Stimulated activated CD4-positive, alpha-beta T cell treated with anti-CD3 and anti-CD28 coated beads, Interleukin-4, amount 100 ng/mL, for 1 hour (primary cell): ENCODE results near the gene CXCL12.

Experiments used
- DNase-seq: peaks from one replicate; pipeline ENCODE4 v3.0.0-alpha.2; 2020

The CXCL12 gene

GRCh38 chr10:44383749-44384600 lies 922 bp downstream of the CXCL12 start:
- DNase-seq = no peak

DNA sequence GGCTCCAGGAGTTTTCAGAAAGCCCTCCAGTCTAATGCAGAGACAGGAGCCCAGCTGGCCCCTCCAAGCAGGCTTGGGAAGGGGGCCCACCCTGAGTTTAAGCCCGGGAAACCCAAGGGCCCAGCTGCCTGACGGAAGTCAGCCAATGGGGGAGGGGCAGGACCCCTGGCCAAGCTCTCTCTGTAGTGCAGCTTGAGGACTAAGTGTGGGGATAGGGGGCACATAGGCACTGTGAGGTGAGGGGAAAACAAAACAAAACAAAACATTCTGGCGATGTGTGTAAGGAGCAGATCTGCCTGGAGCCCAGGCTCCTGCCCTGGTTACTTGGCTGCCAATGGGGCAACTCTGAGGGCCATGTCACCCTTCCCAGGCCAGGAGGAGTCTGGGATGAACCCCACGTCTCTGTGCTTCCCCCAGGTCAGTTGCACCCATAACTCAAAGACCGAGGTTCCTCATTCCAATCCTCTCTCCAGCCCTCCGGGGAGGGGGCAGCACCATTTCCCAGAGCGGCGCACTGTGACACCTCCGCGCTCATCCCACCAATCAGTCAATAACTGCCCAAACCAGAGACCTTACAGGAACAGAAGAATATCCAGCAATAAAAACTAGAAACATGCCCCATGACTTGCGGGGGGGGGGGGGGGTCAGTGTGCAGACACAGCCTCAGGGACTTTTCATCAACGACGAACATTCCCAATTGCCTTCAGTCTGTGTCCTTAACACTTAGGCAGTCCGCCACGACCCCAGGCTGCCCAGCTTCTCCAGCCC lies 1.7 kb downstream of the CXCL12 start:
- no peak for DNase-seq

- no peak for DNase-seq
These were observed 2.6 kb downstream of the CXCL12 start for GRCh38 chr10:44382131-44382858.

DNA sequence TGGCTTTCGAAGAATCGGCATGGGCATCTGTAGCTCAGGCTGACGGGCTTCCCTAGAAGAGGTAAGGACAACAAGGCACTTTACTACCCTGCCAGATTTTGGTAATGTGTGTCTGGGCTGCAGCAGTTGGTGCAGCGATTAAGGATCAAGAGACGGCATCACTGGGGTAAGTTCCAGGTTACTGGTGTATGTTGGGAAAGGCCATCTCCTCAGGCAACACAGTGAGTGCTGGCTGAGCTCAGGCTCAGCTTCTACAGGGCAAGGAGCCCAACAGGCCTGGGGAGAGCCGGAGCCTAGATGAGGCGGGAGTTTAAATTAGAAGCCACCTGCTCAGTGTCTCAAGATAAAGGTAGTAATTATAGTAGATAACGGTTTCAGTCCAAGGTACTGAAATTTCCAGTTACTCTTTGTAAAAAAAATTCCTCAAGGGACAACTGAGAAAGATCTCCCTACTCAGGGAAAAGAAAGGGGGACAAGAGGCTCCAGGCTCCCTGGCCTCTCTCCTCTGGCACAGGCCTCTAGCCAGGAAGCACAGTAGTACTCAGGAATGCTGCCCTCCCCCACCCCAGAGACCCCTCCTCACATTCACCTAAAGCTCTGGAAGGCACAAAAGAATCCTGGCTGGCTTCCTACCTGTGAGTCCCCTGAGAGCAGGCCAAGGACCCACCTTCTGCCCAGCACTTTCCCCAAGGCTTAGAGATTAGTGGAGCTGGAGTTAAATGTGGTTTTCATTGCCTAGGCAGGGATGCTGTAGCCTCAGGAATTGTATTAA lies 3.9 kb downstream of the CXCL12 start:
- DNase-seq = no peak

DNA sequence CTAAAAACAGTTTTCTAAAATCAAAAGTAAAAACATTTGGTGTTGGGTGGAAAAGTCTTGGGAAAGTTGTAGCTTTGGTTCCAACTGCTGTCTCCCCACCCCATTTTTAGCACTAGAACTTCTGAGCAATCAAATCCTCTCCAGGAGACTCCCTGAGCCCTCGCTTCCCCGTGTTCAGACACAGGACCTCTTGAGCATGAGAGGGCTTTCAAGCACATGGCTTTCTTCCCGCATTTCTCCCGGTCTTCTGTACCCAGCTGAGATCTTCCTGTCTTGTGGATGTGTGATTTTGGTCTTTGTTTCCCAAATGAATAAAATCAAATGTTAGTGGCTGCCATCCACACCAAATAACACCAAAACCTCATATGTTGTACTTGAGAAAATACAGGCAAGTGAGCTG lies 5.0 kb downstream of the CXCL12 start:
- no peak for DNase-seq

DNA sequence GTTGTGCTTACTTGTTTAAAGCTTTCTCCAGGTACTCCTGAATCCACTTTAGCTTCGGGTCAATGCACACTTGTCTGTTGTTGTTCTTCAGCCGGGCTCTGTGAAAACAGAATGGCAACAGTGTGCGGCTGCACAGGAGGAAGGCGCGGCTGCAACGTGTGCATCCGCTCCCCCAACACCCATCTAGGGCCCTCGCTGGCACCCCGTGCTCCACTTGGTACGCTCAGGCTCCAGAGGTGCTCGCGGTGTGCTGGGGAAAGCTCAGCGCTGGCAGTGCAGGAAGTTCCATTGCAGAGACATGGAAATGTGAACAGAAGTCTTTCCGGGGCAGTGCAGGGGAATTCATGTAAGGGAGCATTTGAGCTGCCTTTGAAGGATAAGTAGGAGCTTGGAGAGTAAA lies 6.3 kb downstream of the CXCL12 start:
- no peak for DNase-seq

DNA sequence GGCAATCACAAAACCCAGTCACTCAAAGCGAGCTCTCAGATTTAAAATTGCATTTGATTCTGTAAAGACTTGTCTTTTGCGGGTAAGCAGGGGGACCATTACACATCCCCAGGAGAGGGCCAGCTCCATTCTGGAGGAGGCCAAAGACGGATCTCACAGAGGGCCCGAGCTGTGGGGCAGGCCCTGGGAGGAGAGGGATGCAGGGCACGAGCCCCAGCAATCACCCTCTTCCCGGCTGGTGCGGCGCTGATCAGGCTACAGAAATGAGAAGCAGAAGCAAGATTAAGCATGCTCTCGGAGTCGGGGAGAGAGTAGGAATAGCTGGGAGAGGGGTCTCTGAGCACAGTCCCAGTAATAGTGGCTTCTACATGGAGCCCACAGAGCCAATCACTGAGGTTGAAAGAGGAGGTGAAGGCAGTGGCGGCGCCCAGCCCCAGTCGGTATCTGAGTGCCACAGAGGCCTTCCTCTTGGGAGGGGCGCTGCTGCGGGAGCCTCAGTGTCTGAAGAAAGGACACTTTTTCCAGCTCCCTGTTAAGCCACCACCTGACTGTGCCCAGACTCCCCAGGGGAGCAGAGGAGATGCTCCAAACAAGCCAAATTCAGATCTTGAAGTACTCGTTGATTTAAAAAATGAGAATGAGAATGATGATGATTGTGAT lies 7.1 kb downstream of the CXCL12 start:
- no peak for DNase-seq

- DNase-seq = no peak
These were observed 8.3 kb downstream of the CXCL12 start for GRCh38 chr10:44376472-44377099.

- DNase-seq = no peak
These were observed 10.7 kb downstream of the CXCL12 start for GRCh38 chr10:44374155-44374554.

DNA sequence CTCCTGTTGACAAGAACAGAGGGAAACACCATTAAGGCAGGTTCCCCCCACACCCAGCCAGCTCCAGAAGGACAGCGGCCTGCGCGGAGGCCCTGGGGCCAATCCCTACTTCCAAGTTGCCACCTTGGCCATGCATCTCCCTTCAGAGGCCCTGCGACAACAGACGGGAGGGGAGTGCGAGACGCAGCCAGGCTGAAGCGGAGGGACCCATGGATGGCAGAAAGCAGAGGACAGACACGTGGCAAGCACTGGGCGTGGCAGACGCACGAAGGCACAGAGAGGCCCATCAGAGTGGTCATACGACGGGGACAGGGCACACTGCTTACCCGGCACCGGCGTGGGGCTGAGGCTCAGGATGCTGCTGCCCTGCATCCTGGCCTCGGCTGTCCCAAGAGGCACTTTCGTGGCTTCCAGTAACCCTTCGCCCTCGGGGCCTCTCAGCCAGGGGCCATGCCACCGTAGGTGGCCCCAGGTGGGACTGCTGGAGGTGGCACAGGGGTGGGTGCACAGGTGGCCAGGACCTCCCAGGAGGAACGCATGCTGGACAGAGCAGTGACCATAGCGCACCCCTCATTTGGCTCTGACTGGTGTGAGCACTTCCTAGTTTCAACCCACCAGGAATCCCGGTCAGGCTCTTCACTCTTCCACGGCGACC lies 11.4 kb downstream of the CXCL12 start:
- DNase-seq = no peak

DNA sequence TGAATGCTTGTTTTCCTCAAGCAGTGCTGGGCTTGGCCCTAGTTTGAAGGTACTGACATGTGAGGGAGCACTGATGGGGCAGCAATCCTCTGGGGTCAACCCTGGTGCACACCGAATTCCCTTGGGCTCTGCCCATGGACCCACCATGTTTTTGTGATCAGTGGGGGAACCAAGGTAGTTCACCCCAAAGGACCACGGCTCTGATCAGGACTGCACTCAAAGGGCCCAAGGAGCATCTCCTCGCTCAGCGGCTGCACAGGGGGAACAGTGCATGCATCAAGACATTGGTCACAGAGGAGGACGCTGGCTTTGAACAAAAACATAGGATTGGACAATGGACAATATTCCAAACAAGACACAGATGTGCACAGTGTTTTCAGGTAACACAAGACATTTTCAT lies 12.7 kb downstream of the CXCL12 start:
- no peak for DNase-seq

DNA sequence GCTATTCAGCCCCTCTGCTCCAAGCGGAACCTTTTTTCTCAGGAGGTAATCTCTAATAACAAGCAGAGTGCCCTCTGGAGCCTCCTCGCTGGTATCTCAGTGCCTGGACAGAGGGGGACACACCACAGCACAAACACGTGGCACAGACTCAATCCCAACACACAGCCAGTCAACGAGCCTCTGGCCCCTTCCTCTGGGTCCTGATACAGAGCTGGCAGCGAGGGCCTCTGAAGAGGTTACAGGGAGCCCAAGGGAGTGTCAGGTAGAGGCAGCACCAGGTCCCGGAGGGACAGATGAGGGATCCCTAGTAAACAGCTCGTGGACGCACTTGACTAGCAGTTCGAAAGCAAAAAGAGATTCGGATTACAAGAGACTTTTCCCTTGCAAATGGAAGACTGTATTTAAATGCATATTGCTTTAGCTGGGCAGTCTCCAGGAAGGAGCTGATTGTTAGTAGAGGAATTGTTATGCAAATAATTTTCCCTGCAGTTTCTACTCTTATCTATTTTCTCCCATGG lies 14.1 kb downstream of the CXCL12 start:
- no peak for DNase-seq

DNA sequence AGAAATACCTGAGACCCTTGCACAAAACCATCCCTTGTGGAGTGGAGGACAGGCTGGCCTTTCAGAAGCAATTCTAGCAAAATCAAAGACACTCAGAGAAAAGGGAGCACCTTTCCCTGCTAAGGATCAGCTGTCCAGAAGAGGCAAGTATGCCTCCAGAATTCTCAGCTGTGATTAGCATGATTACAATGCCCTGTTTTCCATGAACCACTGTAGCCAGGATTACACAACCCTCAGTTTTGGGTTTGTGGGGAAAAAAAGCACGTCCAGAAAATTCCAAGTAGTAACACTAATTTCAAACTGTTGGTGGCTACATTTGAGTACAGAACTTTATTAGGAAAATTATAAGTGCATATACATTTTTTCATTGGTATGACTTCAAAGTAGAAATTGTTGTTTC lies 15.0 kb downstream of the CXCL12 start:
- DNase-seq = no peak

GRCh38 chr10:44369296-44369695 lies 15.6 kb downstream of the CXCL12 start:
- DNase-seq = no peak

- no peak for DNase-seq
These were observed 16.3 kb downstream of the CXCL12 start for GRCh38 chr10:44368637-44369036.

- DNase-seq = no peak
These were observed 17.8 kb downstream of the CXCL12 start for GRCh38 chr10:44366941-44367630.

DNA sequence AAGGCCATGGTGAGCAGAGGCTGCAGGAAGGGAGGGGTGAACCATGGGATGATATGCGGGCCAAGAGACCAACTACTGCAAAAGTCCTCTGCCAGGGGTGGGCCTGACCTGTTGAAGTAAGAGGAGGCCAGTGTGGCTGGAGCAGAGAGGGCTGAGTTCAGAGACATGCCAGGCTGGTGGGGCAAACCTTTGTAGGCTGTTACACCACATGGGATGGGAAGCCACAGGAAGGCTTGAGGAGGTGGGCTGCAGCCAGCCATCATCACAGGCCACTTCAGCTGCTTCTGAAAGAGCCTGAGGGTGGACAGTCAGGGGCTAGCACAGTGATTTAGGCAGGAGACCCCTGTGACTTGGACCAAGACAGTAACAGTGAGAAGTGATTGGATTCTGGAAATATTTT lies 20.3 kb downstream of the CXCL12 start:
- DNase-seq = no peak

GRCh38 chr10:44363716-44364115 lies 21.2 kb downstream of the CXCL12 start:
- DNase-seq = no peak

DNA sequence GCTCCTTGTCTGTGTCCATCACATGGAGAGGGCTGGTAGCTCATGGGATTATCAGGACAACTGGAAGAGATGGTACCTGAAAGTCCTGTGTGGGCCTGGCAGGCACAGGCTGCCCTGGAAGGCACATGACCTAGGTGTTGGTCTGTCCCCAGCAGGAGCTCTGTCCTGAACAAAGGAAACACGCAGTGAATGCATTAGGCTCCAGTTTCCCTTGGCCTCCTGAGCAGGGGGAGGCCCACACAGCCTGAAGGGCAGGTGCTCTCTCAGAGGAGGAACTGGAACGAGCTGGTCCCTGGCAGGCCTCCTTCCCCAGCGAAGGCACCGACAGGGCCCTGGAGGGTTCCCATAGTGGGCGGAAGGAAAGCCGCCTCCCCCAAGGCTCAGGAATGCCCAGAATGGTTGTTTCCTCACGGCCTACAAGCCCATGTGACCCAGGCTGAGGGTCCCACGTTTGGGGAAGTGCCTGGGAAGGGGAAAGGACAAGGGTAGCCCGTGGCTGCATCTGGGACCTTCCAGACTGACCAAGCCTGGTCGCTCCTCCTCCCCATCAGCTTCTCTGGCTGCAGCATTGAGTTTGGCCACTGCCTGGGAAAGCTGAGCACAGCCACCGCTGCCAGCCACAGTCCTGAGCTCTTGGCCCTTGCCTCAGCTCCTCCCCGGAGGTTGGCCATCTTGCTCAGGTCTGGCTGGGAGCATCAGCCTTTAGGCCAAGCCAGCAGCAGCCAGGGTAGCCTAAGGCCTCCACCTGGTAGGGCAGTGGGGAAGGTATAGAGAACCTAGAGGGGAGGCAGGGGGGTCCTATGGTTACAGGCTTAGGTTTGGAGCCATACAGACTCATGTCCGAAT lies 21.8 kb downstream of the CXCL12 start:
- no peak for DNase-seq
